Head of caudate nucleus (tissue), 42 donors: ENCODE measurements around the gene KRTAP10-12.

Source experiments
- DNase-seq, 42 donors: peaks; one replicate each; pipeline versions ENCODE4 v3.0.0 to v3.0.0-alpha.2; 2020 to 2021; ENCODE audit warnings: mixed read lengths in 7 of 42
- intact Hi-C: fragments of 100-400 bp; cut with DNase I; formaldehyde crosslinking; loops from one replicate; pipeline ENCODE4 v1.15.0; 2022

KRTAP10-12 gene

DNA sequence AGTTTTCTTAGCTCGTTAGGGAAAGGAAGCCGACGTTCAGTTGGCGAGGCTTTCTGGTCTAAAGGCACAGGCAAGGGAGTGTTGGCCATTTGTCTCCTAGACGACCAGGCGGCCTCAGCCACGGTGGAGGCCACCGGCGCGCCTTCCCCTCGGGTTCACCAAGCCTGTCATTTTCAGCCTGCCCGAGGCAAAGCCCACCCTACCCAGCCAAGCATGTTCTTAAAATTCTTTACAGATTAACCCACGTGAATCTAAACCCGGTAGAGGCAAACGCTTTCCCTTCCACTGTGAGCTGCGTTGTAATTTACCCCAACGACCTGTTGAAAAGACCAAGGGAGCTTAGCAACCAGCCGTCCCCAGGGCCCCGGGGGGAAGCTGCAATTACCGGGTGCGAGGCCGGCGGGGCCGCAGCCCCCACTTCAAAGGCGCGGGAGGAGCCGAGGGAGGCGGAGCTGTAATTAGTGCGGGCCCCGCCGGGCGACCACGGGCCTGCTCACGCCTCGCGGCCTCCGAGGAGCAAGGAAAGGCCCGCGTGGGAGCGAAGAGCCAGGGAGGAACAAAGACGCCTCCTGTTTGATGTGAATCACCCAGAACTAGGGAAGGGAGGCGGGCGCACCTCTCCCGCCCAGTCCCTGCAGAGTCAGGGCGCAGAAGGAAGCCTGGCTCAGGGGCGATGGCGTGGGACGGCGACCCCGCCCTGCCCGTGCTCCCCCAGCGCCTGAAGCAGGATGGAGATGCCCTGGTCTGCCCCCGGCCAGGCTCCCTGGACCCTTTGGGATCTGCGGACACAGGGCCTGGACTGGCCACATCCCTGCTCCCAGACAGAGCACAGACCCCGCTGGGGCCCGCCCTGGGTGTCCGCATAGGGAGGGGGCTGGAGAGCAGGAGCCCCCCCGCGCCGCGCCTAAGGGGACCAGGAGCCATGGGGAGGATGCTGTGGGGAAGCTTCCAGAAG is 26.5 kb downstream of the KRTAP10-12 start:
- peak in 38 of 42 donors; percentile 18 to 84 (median 56) for DNase-seq
- intact Hi-C loops, result no loop called here

- no peak for DNase-seq
- intact Hi-C loops, result no loop called here
Observed at GRCh38 chr21:44724196-44724595, 27.2 kb downstream of the KRTAP10-12 start.

- intact Hi-C loops, result no loop called here
- peak in 1 of 42 donors; percentile 13 for DNase-seq
Observed at GRCh38 chr21:44724926-44725325, 28.0 kb downstream of the KRTAP10-12 start.

GRCh38 chr21:44726826-44727225 is 29.9 kb downstream of the KRTAP10-12 start:
- DNase-seq, result peak in 2 of 42 donors; percentile 18 to 21
- intact Hi-C loops, result no loop called here

- DNase-seq, result peak in 1 of 42 donors; percentile 7
- intact Hi-C loops, result no loop called here
Observed at GRCh38 chr21:44727321-44727720, 30.3 kb downstream of the KRTAP10-12 start.

- DNase-seq, result peak in 1 of 42 donors; percentile 13
- intact Hi-C loops, result no loop called here
Observed at GRCh38 chr21:44727757-44728156, 30.8 kb downstream of the KRTAP10-12 start.

- intact Hi-C loops, result no loop called here
- DNase-seq, result peak in 1 of 42 donors; percentile 13
Observed at GRCh38 chr21:44728716-44729115, 31.7 kb downstream of the KRTAP10-12 start.

DNA sequence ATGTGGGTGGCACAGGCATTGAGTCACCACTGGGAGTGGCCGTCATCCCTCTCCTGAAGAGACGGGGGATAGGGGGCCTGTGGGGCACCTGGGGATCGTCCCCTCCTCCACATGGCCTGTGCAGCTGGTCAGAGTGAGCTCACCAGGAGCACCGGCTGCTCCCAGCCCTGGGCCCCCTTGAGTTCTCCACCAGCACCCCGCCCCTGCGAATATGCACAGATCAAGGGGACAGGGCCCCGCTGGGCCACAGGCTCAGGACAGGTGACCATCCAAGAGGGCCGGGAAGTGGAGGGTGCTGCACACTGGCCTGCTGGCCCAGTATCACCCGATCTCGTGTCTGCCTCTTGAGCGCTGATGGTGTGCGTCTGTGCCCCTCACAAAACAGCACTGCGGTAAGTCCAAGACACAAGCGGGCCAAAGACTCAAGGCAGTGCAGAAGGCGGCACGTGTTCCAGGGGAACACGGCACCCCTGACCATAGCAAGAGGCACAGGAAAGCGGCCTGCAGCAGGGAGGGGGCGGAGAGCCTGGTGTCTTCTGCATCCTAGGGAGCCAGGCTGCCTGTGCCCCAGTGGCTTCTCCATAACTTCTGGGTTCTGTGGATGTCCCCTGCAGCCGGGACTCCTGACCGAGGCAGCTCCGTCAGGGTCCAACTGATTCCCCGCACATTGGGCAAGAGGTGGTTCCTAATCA is 32.5 kb downstream of the KRTAP10-12 start:
- intact Hi-C loops, result no loop called here

DNA sequence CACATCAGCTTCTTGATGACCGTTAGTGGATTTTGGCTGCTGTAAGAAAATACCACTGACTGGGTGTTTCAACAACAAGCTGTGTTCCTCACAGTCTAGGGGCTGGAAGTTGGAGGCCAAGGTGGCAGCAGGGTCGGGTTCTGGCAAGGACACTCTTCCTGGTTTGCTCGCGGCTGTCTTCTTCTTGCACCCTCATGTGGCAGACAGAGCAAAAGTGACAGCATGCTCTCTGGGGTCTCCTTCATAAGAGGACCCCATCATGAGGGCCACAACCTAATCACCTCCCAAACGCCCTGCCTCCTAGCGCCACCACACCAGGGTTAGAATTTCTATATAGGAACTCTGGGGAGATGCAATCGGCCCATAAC is 33.0 kb downstream of the KRTAP10-12 start:
- intact Hi-C loops, result no loop called here
- peak in 1 of 42 donors; percentile 18 for DNase-seq

More for the DNA sequence above, 32.5 kb downstream of the KRTAP10-12 start:
- DNase-seq, result peak in 2 of 42 donors; percentile 13 to 19

- peak in 1 of 42 donors; percentile 14 for DNase-seq
- intact Hi-C loops, result no loop called here
Observed at GRCh38 chr21:44730951-44731579, 34.1 kb downstream of the KRTAP10-12 start.

DNA sequence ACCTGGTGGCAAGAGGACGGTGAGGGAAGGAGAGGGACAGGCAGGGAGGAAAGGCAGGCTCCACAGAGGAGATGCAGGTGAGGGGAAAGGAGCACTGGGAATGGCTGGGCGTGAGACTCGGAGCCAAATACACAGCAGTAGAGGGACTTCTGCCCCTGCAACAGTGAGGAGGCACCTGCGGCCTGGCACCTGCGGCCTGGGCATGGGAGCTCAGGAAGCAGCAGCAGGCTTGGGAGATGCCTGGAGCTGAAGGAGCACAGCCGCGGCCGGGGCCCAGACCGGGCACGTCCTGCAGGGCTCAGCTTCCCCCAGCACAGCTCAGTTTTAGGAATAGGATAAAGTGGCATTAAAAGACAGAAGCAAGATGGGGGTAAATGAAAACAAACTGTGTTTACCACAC is 35.3 kb downstream of the KRTAP10-12 start:
- peak in 2 of 42 donors; percentile 15 to 20 for DNase-seq
- intact Hi-C loops, result no loop called here

DNA sequence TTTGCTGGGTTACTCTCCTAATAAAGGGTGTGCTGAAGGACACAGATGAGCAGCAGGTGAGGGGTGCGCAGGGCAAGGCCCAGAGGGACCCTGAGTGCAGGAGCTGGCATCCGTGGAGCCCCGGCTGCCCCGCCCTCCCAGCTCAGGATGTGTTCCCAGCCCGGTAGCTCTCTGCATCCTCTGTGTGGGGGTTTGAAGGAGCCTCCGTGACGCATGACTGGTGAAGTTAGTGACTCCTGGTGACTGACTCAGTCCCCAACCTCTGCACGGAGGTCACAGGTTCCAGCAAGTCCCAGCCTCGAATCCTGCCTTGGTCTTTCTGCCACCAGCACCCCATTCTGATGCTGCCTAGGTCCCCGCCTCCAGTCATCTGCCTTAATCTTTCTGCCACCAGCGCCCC is 36.0 kb downstream of the KRTAP10-12 start:
- peak in 2 of 42 donors; percentile 7 to 20 for DNase-seq
- intact Hi-C loops, result no loop called here

- peak in 2 of 42 donors; percentile 5 to 19 for DNase-seq
- intact Hi-C loops, result no loop called here
Observed at GRCh38 chr21:44734026-44734745, 37.2 kb downstream of the KRTAP10-12 start.

DNA sequence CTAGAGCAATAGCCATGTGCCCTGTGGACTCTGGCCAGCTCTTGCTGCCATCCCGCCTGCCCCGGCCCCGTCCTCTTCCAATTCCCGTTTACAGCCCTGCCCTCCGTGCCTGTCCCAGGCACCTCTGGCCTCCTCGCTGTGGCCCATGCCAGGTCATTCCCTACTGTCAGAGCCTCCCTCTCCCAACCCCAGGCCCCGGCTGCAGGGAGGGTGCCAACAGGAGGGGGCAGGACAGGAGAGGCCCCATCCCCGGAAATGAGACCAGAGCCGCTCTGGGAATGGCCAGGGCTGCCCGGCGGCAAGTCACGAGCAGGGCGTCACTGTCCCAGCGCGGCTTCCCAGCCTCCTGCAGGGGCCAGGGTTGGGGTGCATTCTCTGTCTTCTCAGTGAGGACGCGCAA is 37.9 kb downstream of the KRTAP10-12 start:
- peak in 2 of 42 donors; percentile 1 to 9 for DNase-seq
- intact Hi-C loops, result no loop called here

GRCh38 chr21:44735821-44736220 is 38.8 kb downstream of the KRTAP10-12 start:
- intact Hi-C loops, result no loop called here
- DNase-seq, result peak in 1 of 42 donors; percentile 19

- intact Hi-C loops, result no loop called here
- DNase-seq, result peak in 1 of 42 donors; percentile 6
Observed at GRCh38 chr21:44736291-44737004, 39.5 kb downstream of the KRTAP10-12 start.

DNA sequence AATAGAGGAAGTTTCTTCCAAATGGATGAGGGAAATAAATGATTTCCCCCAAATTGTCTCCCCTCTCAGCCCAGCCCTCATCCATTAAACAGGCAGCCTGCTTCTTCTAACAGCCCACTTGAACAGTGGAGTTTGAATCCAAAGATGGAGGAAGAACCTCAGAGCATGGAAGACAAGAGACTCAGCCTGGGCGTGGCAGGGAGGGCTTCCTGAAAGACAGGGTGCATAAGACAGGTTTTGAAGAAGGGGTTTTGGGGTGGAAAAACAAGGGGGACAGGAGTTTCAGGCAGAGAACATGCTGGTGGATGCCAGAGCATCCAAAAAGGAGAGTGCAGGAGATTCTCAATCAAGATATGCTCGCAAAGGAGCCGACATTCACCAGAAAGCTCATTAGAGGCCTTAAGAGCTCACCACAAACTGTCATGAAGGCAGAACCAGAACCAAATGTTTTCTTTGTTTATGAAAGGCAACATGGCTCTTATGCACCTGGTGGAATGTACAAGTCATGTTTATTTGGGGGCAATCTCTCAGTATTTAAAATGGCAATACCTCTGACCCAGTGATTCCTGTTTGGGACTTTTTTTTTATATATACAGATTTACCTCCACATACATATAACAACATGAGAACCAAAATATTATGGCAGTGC is 40.9 kb downstream of the KRTAP10-12 start:
- intact Hi-C loops, result no loop called here
- peak in 1 of 42 donors; percentile 7 for DNase-seq

GRCh38 chr21:44738621-44739020 is 41.6 kb downstream of the KRTAP10-12 start:
- no peak for DNase-seq
- intact Hi-C loops, result no loop called here
